ENCODE results near the gene P2RY12.

Gene P2RY12

GRCh38 chr3:151386056-151386455 lies 1.5 kb upstream of the P2RY12 start:
- H3K4me3 ChIP-seq (ENCODE audit: low read length) = no peak overlapping the region
- no peak for TF ChIP-seq CTCF (conservative IDR thresholded peaks at IDR 0.05; ENCODE audit: low read depth, low read length)
- DNase-seq (ENCODE audit: low read depth) = no peak

- H3K4me3 ChIP-seq (ENCODE audit: low read length) = no peak overlapping the region
- no peak for TF ChIP-seq CTCF (conservative IDR thresholded peaks at IDR 0.05; ENCODE audit: low read depth, low read length)
- no peak for DNase-seq (ENCODE audit: low read depth)
Observed at GRCh38 chr3:151383956-151384355, 597 bp downstream of the P2RY12 start.

- no peak overlapping the region for H3K4me3 ChIP-seq (ENCODE audit: low read length)
- no peak for TF ChIP-seq CTCF (conservative IDR thresholded peaks at IDR 0.05; ENCODE audit: low read depth, low read length)
- no peak for DNase-seq (ENCODE audit: low read depth)
Observed at GRCh38 chr3:151383111-151383510, 1.4 kb downstream of the P2RY12 start.

- no peak for TF ChIP-seq CTCF (conservative IDR thresholded peaks at IDR 0.05; ENCODE audit: low read depth, low read length)
- H3K4me3 ChIP-seq (ENCODE audit: low read length) = no peak overlapping the region
- no peak for DNase-seq (ENCODE audit: low read depth)
Observed at GRCh38 chr3:151382671-151383070, 1.9 kb downstream of the P2RY12 start.

GRCh38 chr3:151379083-151379734 lies 5.3 kb downstream of the P2RY12 start:
- no peak overlapping the region for H3K4me3 ChIP-seq (ENCODE audit: low read length)
- TF ChIP-seq CTCF (conservative IDR thresholded peaks at IDR 0.05; ENCODE audit: low read depth, low read length) = peak; percentile 82
- no peak for DNase-seq (ENCODE audit: low read depth)

GRCh38 chr3:151377768-151378385 lies 6.7 kb downstream of the P2RY12 start:
- DNase-seq (ENCODE audit: low read depth) = no peak
- no peak for TF ChIP-seq CTCF (conservative IDR thresholded peaks at IDR 0.05; ENCODE audit: low read depth, low read length)
- no peak overlapping the region for H3K4me3 ChIP-seq (ENCODE audit: low read length)

Measured in retinal pigment epithelial cell (primary cell).